Duodenal mucosa (tissue), 2 donors: Measurements from ENCODE around the gene NFAT5.
"Not testable (repeated sequence)": the region's sequence is repeated elsewhere in the genome, so short reads cannot be mapped to it uniquely, and the experiment has no call there.

Source experiments
- H3K27ac ChIP-seq: one replicate; pipeline ENCODE4 v1.7.0; 2013; ENCODE audit warnings: low read depth, low read length
- H3K27me3 ChIP-seq, 2 donors: one replicate each; pipeline ENCODE4 v1.7.0; 2013; ENCODE audit warnings: low read length in 2 of 2, control low read depth in 1 of 2; ENCODE audit not compliant: insufficient read depth in 2 of 2, control insufficient read depth in 1 of 2
- H3K36me3 ChIP-seq, 2 donors: one replicate each; pipeline ENCODE4 v1.7.0; 2013; ENCODE audit warnings: low read length in 2 of 2, control low read depth in 1 of 2; ENCODE audit not compliant: insufficient read depth in 2 of 2, control insufficient read depth in 1 of 2
- H3K4me1 ChIP-seq, 2 donors: one replicate each; pipeline ENCODE4 v1.7.0; 2013; ENCODE audit warnings: low read length in 2 of 2, control low read depth in 1 of 2; ENCODE audit not compliant: insufficient read depth in 2 of 2, control insufficient read depth in 1 of 2
- H3K4me3 ChIP-seq, 2 donors: one replicate each; pipeline ENCODE4 v1.7.0; 2013; ENCODE audit warnings: low read length in 2 of 2, low read depth in 1 of 2
- H3K9ac ChIP-seq, 2 donors: one replicate each; pipeline ENCODE4 v1.7.0; 2013; ENCODE audit warnings: low read length in 2 of 2, low read depth in 1 of 2
- H3K9me3 ChIP-seq, 2 donors: one replicate each; pipeline ENCODE4 v1.7.0; 2013; ENCODE audit warnings: low read length in 2 of 2, control low read depth in 1 of 2; ENCODE audit not compliant: control insufficient read depth in 1 of 2

NFAT5 gene

GRCh38 chr16:69727916-69728270 lies 162.1 kb downstream of the NFAT5 start:
- no peaks in the 10 kb centered on the region for H3K36me3 ChIP-seq
- H3K9me3 ChIP-seq, result no peaks in the 10 kb centered on the region
- no peaks in the 10 kb centered on the region for H3K27me3 ChIP-seq
- H3K4me3 ChIP-seq, result no peak overlapping the region
- no peak overlapping the region for H3K9ac ChIP-seq
- H3K27ac ChIP-seq, result no peak overlapping the region
- H3K4me1 ChIP-seq, result peaks cover 26 to 30% of the 10 kb centered on the region in 2 donors

DNA sequence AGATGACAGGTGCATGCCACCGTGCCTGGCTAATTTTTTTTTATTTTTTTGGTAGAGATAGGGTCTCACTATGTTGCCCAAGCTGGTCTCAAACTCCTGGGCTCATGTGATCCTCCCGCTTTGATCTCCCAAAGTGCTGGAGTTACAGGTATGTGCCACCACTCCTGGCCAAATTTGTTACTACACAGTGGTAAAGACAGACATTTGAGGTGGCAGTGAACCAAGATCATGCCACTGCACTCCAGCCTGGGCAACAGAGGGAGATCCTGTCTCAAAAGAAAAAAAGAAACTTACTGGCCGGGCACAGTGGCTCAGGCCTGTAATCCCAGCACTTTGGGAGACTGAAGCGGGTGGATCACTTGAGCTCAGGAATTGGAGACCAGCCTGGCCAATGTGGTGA lies 163.3 kb downstream of the NFAT5 start:
- peaks cover 26 to 30% of the 10 kb centered on the region in 2 donors for H3K4me1 ChIP-seq
- not testable (repeated sequence) for H3K27ac ChIP-seq, H3K36me3 ChIP-seq, H3K4me3 ChIP-seq, H3K9me3 ChIP-seq, H3K27me3 ChIP-seq, H3K9ac ChIP-seq

DNA sequence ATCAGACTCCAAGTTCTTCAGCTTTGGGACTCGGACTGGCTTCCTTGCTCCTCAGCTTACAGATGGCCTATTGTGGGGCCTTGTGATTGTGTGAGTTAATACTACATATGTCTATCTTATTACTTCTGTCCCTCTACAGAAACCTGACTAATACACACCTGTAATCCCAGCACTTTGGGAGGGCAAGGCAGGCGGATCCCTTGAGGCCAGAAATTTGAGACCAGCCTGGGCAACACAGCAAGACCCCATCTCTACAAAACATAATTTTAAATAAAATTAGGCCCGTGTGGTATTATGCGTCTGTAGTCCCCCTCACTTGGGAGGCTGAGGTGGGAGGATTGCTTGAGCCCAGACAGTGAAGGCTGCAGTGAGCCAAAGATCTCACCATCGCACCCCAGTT lies 165.5 kb downstream of the NFAT5 start:
- H3K27ac ChIP-seq, H3K36me3 ChIP-seq, H3K27me3 ChIP-seq, H3K4me3 ChIP-seq, H3K9me3 ChIP-seq, H3K9ac ChIP-seq: not testable (repeated sequence)
- H3K4me1 ChIP-seq, result peaks cover 15 to 17% of the 10 kb centered on the region in 2 donors

DNA sequence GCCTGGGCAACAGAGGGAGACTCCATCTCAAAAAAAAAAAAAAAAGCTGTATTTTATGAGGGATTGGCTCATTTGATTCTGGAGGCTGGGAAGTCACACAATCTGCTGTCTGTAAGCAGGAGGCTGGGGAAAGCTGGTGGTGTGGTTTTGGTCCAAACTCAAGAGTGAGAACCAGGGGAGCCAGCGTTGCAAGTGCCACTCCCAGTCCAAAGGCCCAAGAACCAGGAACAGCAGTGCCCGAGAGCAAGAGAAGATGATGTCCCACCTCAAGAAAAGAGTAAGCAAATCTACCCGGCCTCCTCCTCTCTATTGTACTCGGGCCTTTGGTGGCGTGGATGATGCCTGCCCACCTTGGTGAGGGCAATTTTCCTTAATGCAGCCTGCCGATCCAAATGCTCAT lies 166.3 kb downstream of the NFAT5 start:
- no peak overlapping the region for H3K27ac ChIP-seq
- H3K9ac ChIP-seq, result no peak overlapping the region
- H3K27me3 ChIP-seq, result no peaks in the 10 kb centered on the region
- H3K9me3 ChIP-seq, result no peaks in the 10 kb centered on the region
- H3K36me3 ChIP-seq, result no peaks in the 10 kb centered on the region
- peaks cover 8 to 14% of the 10 kb centered on the region in 2 donors for H3K4me1 ChIP-seq
- no peak overlapping the region for H3K4me3 ChIP-seq

GRCh38 chr16:69741519-69741918 lies 175.8 kb downstream of the NFAT5 start:
- H3K4me3 ChIP-seq, result peak overlapping the region in 1 of 2 donors; percentile 3
- H3K27ac ChIP-seq, result no peak overlapping the region
- peaks cover 12 to 13% of the 10 kb centered on the region in 2 donors for H3K4me1 ChIP-seq
- no peaks in the 10 kb centered on the region for H3K27me3 ChIP-seq
- no peaks in the 10 kb centered on the region for H3K9me3 ChIP-seq
- peaks cover 30 to 60% of the 10 kb centered on the region in 2 donors for H3K36me3 ChIP-seq
- H3K9ac ChIP-seq, result no peak overlapping the region

DNA sequence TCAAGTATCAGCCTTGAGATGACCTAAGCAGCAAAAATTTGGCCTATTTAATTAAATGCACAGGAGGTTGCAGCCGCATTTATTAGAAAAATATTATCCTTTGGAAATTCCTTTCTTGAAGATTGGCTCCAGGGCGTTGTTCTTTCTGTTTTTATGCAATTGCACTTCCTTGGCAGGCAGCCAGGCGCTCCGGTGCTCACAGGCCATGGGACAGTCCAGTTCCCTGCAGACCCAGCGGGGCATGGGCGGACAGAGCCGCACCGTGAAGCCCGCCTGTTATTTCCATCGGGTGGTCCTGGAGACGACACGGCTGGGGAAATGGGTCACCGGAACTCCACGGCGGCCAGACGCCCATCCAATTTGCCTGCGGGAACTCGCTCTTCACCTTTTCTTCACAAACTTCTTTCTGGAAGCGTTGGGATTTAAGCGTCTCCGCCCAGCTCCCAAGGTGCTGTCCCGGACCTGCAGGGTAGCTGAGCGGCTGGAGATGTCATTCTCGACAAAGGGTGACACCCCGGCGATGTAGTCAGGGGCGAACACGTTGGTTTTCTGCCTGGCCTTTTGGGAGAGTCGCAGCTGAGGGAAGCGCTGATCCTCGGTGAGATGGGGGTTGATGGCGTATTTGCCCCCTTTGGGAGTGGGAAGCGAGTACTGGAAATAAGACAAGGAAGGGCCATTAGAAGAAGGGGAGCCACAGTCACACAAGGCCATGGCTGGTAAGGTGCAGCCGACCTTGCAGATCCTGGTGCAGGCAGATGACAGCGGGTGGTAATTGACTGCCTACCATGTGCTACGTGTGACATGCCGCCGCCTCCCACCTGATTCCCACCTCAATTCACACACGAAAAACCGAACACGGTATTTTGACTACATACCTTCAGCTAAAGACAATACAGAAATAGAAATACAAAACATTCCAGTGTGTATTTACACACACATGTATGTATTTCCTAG lies 176.5 kb downstream of the NFAT5 start:
- H3K36me3 ChIP-seq, result peaks cover 30 to 61% of the 10 kb centered on the region in 2 donors
- no peaks in the 10 kb centered on the region for H3K9me3 ChIP-seq

GRCh38 chr16:69744363-69745231 lies 178.8 kb downstream of the NFAT5 start:
- Histone ChIP-seq H3K9me3 (no peaks in the 10 kb centered on the region), H3K9ac (no peak overlapping the region), H3K27me3 (no peaks in the 10 kb centered on the region), H3K4me3 (no peak overlapping the region), H3K4me1 (peaks cover 12 to 13% of the 10 kb centered on the region in 2 donors), H3K27ac (no peak overlapping the region), H3K36me3 (peaks cover 42 to 80% of the 10 kb centered on the region in 2 donors)

More for the DNA sequence above, 176.5 kb downstream of the NFAT5 start:
- peak overlapping the region in 1 of 2 donors; percentile 3 for H3K4me3 ChIP-seq
- no peak overlapping the region for H3K27ac ChIP-seq
- peaks cover 12 to 13% of the 10 kb centered on the region in 2 donors for H3K4me1 ChIP-seq
- no peak overlapping the region for H3K9ac ChIP-seq
- no peaks in the 10 kb centered on the region for H3K27me3 ChIP-seq

DNA sequence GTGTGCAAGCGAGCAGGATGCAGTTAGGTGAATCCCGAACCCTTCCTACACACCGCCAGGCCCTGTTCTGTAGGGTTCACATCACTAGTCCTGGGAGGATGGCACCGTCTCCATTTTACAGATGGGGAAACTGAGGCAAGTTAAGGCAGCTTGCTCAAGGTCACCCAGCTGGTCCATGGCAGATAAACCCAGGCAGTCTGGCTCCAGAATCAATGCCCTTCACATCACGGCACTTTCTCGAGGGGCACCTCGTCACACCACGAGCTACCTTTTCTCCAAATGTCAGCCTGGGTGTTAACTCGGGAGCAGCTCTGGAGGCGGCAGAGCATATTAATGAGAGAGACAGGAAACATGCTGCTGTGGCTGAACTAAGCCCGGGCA lies 179.5 kb downstream of the NFAT5 start:
- no peaks in the 10 kb centered on the region for H3K27me3 ChIP-seq
- H3K4me3 ChIP-seq, result no peak overlapping the region
- no peak overlapping the region for H3K9ac ChIP-seq
- no peaks in the 10 kb centered on the region for H3K9me3 ChIP-seq
- H3K27ac ChIP-seq, result no peak overlapping the region
- H3K36me3 ChIP-seq, result peaks cover 42 to 81% of the 10 kb centered on the region in 2 donors
- H3K4me1 ChIP-seq, result peaks cover 12 to 13% of the 10 kb centered on the region in 2 donors

DNA sequence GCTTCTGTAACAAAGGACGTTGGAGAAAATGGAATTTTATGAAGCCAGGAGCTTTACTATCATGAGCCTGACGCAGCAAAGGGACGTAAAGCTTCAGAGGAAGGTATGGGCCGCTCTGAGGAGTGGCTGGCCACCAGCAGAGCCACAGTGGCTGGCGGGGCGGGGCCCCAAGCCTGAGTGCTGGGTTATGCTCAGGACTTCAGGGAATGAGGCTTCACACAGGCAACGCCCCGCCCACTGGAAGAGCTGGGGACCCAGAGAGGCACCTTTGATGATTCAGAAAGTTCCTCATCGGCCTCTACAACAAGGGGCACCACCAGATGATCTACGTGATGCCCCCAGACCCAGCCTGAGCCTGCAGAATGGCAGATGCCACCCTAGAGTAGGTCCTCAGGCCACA lies 180.2 kb downstream of the NFAT5 start:
- no peak overlapping the region for H3K9ac ChIP-seq
- H3K4me3 ChIP-seq, result no peak overlapping the region
- no peaks in the 10 kb centered on the region for H3K9me3 ChIP-seq
- no peak overlapping the region for H3K27ac ChIP-seq
- H3K36me3 ChIP-seq, result peaks cover 40 to 85% of the 10 kb centered on the region in 2 donors
- peaks cover 12 to 13% of the 10 kb centered on the region in 2 donors for H3K4me1 ChIP-seq
- H3K27me3 ChIP-seq, result no peaks in the 10 kb centered on the region

DNA sequence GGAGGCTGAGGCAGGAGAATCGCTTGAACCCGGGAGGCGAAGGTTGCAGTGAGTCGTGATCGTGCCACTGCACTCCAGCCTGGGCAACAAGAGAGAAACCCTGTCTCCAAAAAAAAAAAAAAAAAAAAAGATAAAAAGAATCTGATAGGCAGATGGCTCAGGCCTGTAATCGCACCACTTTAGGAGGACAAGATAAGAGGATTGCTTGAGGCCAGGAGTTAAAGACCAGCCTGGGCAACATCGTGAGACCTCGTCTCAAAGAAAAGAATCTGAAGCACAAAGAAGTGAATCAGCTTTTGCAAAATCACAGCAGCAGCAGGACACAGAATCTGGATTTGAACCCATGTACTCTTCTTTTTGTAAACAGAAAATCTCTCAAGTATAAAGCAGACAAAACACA lies 181.3 kb downstream of the NFAT5 start:
- H3K9ac ChIP-seq, result no peak overlapping the region
- no peaks in the 10 kb centered on the region for H3K9me3 ChIP-seq
- no peaks in the 10 kb centered on the region for H3K27me3 ChIP-seq
- peaks cover 33 to 83% of the 10 kb centered on the region in 2 donors for H3K36me3 ChIP-seq
- H3K27ac ChIP-seq, result no peak overlapping the region
- no peak overlapping the region for H3K4me3 ChIP-seq
- H3K4me1 ChIP-seq, result peaks cover 4 to 5% of the 10 kb centered on the region in 2 donors
